Esophagus (tissue), 2 donors: ENCODE results near the gene STUM. TPM values are rescaled to one million over a fixed set of nuclear protein-coding genes. Genes with fewer than 3 reads are reported as not detected.
A peak's percentile ranks its signal among the peaks of the same experiment; 100 is the strongest.

Source experiments
- H3K27ac ChIP-seq, 2 donors: one replicate each; pipeline ENCODE4 v1.5.1; 2013; ENCODE audit warnings: low read depth in 2 of 2, mild to moderate bottlenecking in 2 of 2, inconsistent platforms in 1 of 2, low read length in 1 of 2, moderate library complexity in 1 of 2
- H3K27me3 ChIP-seq, 2 donors: one replicate each; pipeline ENCODE4 v1.6.1; 2013; ENCODE audit warnings: low read length in 2 of 2, control low read depth in 1 of 2, mild to moderate bottlenecking in 1 of 2; ENCODE audit not compliant: insufficient read depth in 2 of 2, control insufficient read depth in 1 of 2
- H3K36me3 ChIP-seq, 2 donors: one replicate each; pipeline ENCODE4 v1.6.1; 2013; ENCODE audit warnings: low read length in 1 of 2; ENCODE audit not compliant: control insufficient read depth in 2 of 2, insufficient read depth in 2 of 2
- H3K4me1 ChIP-seq, 2 donors: one replicate each; pipeline ENCODE4 v1.6.1; 2013; ENCODE audit warnings: low read length in 1 of 2; ENCODE audit not compliant: control insufficient read depth in 2 of 2, insufficient read depth in 2 of 2
- H3K4me3 ChIP-seq, 2 donors: one replicate each; pipeline ENCODE4 v1.5.1; 2013; ENCODE audit warnings: low read length in 2 of 2, mild to moderate bottlenecking in 2 of 2, low read depth in 1 of 2, moderate library complexity in 1 of 2
- H3K9me3 ChIP-seq, 2 donors: one replicate each; pipeline ENCODE4 v1.6.1; 2013; ENCODE audit warnings: mild to moderate bottlenecking in 2 of 2, low read depth in 1 of 2, low read length in 1 of 2, moderate library complexity in 1 of 2; ENCODE audit not compliant: control insufficient read depth in 2 of 2, insufficient read depth in 1 of 2
- WGBS, 2 donors: extraction: QIAGEN DNeasy Blood & Tissue Kit; methylation state at CpG; one replicate each; pipeline ENCODE4 v1.1.7; 2013; 5-methylcytosine and 5-hydroxymethylcytosine counted together
- polyA plus RNA-seq, 2 donors: library from polyadenylated mRNA; stranded (reverse); fragments of 200-250 nt; gene quantifications; one replicate each; pipeline ENCODE4 v1.2.3, GENCODE V29; 2013
- donor health status: healthy with polysubstance abuse.
- donor health status: Bipolar disorder and iron deficiency.

STUM gene
- polyA plus RNA-seq, 2 donors, result 0.61 to 2.1 TPM

GRCh38 chr1:226632922-226633351, 84.4 kb downstream of the STUM start:
- peaks cover 0 to 16% of the 10 kb centered on the region in 2 donors for H3K36me3 ChIP-seq

GRCh38 chr1:226633541-226634165, 85.1 kb downstream of the STUM start:
- WGBS, 2 donors, result 31 to 37% methylated on average over 7 of the region's 7 CpGs
- Histone ChIP-seq H3K4me1 (peaks cover 3 to 12% of the 10 kb centered on the region in 2 donors), H3K4me3 (no peak overlapping the region), H3K27me3 (no peaks in the 10 kb centered on the region), H3K36me3 (peaks cover 3 to 22% of the 10 kb centered on the region in 2 donors), H3K27ac (peak overlapping the region; percentile 24 to 72), H3K9me3 (no peaks in the 10 kb centered on the region)

More at GRCh38 chr1:226632922-226633351, 84.4 kb downstream of the STUM start:
- no peak overlapping the region for H3K4me3 ChIP-seq
- 76 to 78% methylated on average over 10 of the region's 10 CpGs for WGBS, 2 donors
- no peaks in the 10 kb centered on the region for H3K9me3 ChIP-seq
- no peaks in the 10 kb centered on the region for H3K27me3 ChIP-seq
- H3K4me1 ChIP-seq, result peaks cover 3 to 12% of the 10 kb centered on the region in 2 donors
- H3K27ac ChIP-seq, result peak overlapping the region; percentile 13 to 62

- Histone ChIP-seq H3K27ac (peak overlapping the region; percentile 24 to 72), H3K4me3 (no peak overlapping the region), H3K36me3 (peaks cover 3 to 24% of the 10 kb centered on the region in 2 donors), H3K9me3 (no peaks in the 10 kb centered on the region), H3K27me3 (no peaks in the 10 kb centered on the region), H3K4me1 (peaks cover 3 to 12% of the 10 kb centered on the region in 2 donors)
- whole genome bisulfite sequencing, 2 donors, result 0 to 2% methylated on average over 6 of the region's 6 CpGs
Measured at GRCh38 chr1:226634166-226634588, 85.6 kb downstream of the STUM start.

- Histone ChIP-seq H3K4me1 (peaks cover 5 to 12% of the 10 kb centered on the region in 2 donors), H3K27ac (peak overlapping the region; percentile 4 to 67), H3K27me3 (no peaks in the 10 kb centered on the region), H3K36me3 (peaks cover 3 to 29% of the 10 kb centered on the region in 2 donors), H3K4me3 (no peak overlapping the region), H3K9me3 (no peaks in the 10 kb centered on the region)
- 71% methylated on average over 21 to 22 of the region's 22 CpGs for WGBS, 2 donors
Measured at GRCh38 chr1:226634611-226635246, 86.2 kb downstream of the STUM start.

- Histone ChIP-seq H3K27me3 (no peaks in the 10 kb centered on the region), H3K4me1 (peaks cover 6 to 12% of the 10 kb centered on the region in 2 donors), H3K4me3 (no peak overlapping the region), H3K36me3 (peaks cover 3 to 35% of the 10 kb centered on the region in 2 donors), H3K27ac (peak overlapping the region; percentile 4 to 34), H3K9me3 (no peaks in the 10 kb centered on the region)
- 66 to 67% methylated on average over 11 of the region's 11 CpGs for WGBS, 2 donors
Measured at GRCh38 chr1:226635456-226635941, 86.9 kb downstream of the STUM start.

GRCh38 chr1:226636847-226637096, 88.2 kb downstream of the STUM start:
- Histone ChIP-seq H3K27ac (no peak overlapping the region), H3K36me3 (peaks cover 5 to 41% of the 10 kb centered on the region in 2 donors), H3K27me3 (no peaks in the 10 kb centered on the region), H3K4me3 (no peak overlapping the region), H3K4me1 (peaks cover 6 to 12% of the 10 kb centered on the region in 2 donors), H3K9me3 (no peaks in the 10 kb centered on the region)
- WGBS, 2 donors, result 90% methylated on average over 1 of the region's 1 CpG

GRCh38 chr1:226637147-226637935, 88.8 kb downstream of the STUM start:
- peaks cover 5 to 41% of the 10 kb centered on the region in 2 donors for H3K36me3 ChIP-seq
- H3K4me3 ChIP-seq, result no peak overlapping the region
- H3K27ac ChIP-seq, result peak overlapping the region; percentile 50 to 52
- H3K9me3 ChIP-seq, result no peaks in the 10 kb centered on the region
- H3K27me3 ChIP-seq, result no peaks in the 10 kb centered on the region
- peaks cover 6 to 12% of the 10 kb centered on the region in 2 donors for H3K4me1 ChIP-seq
- WGBS, 2 donors, result 74 to 79% methylated on average over 29 of the region's 29 CpGs

GRCh38 chr1:226638001-226638601, 89.5 kb downstream of the STUM start:
- Histone ChIP-seq H3K36me3 (peaks cover 5 to 41% of the 10 kb centered on the region in 2 donors), H3K4me1 (peaks cover 6 to 17% of the 10 kb centered on the region in 2 donors), H3K4me3 (no peak overlapping the region), H3K9me3 (no peaks in the 10 kb centered on the region), H3K27ac (peak overlapping the region; percentile 49 to 50), H3K27me3 (no peaks in the 10 kb centered on the region)
- 66 to 75% methylated on average over 10 of the region's 10 CpGs for WGBS, 2 donors

GRCh38 chr1:226638608-226639007, 90.0 kb downstream of the STUM start:
- Histone ChIP-seq H3K36me3 (peaks cover 5 to 41% of the 10 kb centered on the region in 2 donors), H3K9me3 (no peaks in the 10 kb centered on the region), H3K27me3 (no peaks in the 10 kb centered on the region), H3K4me3 (no peak overlapping the region), H3K4me1 (peaks cover 6 to 22% of the 10 kb centered on the region in 2 donors), H3K27ac (peak overlapping the region; percentile 49 to 50)
- 82 to 85% methylated on average over 16 of the region's 16 CpGs for WGBS, 2 donors
